DMS153 (cell line): ENCODE measurements around the gene PLEKHA1.

Experiments used
- DNase-seq: peaks from one replicate; lab custom pipeline; 2025; lab: John Stamatoyannopoulos, UW

PLEKHA1 gene

GRCh38 chr10:122461729-122462532 lies 87.4 kb downstream of the PLEKHA1 start:
- no peak for DNase-seq

- DNase-seq, result no peak
Observed at GRCh38 chr10:122462533-122463465, 88.3 kb downstream of the PLEKHA1 start.

- DNase-seq, result no peak
Observed at GRCh38 chr10:122463466-122464249, 89.2 kb downstream of the PLEKHA1 start.

GRCh38 chr10:122464250-122464510 lies 89.7 kb downstream of the PLEKHA1 start:
- no peak for DNase-seq

- no peak for DNase-seq
Observed at GRCh38 chr10:122464586-122464985, 90.1 kb downstream of the PLEKHA1 start.

- DNase-seq, result no peak
Observed at GRCh38 chr10:122465401-122466040, 91.0 kb downstream of the PLEKHA1 start.

GRCh38 chr10:122466951-122467381 lies 92.5 kb downstream of the PLEKHA1 start:
- DNase-seq, result no peak

- no peak for DNase-seq
Observed at GRCh38 chr10:122467701-122468100, 93.2 kb downstream of the PLEKHA1 start.

- DNase-seq, result no peak
Observed at GRCh38 chr10:122468307-122468925, 93.9 kb downstream of the PLEKHA1 start.

GRCh38 chr10:122468926-122469781 lies 94.6 kb downstream of the PLEKHA1 start:
- no peak for DNase-seq

GRCh38 chr10:122469848-122470247 lies 95.3 kb downstream of the PLEKHA1 start:
- DNase-seq, result no peak

GRCh38 chr10:122471531-122472177 lies 97.1 kb downstream of the PLEKHA1 start:
- DNase-seq, result no peak

- DNase-seq, result no peak
Observed at GRCh38 chr10:122473116-122473515, 98.6 kb downstream of the PLEKHA1 start.

- DNase-seq, result no peak
Observed at GRCh38 chr10:122474131-122474818, 99.8 kb downstream of the PLEKHA1 start.

- DNase-seq, result no peak
Observed at GRCh38 chr10:122475100-122475499, 100.6 kb downstream of the PLEKHA1 start.

GRCh38 chr10:122475591-122476332 lies 101.3 kb downstream of the PLEKHA1 start:
- DNase-seq, result no peak

GRCh38 chr10:122476333-122476695 lies 101.8 kb downstream of the PLEKHA1 start:
- no peak for DNase-seq

GRCh38 chr10:122477436-122477835 lies 102.9 kb downstream of the PLEKHA1 start:
- DNase-seq, result no peak

GRCh38 chr10:122478971-122479370 lies 104.5 kb downstream of the PLEKHA1 start:
- no peak for DNase-seq
